Measurements from ENCODE around the gene ACIN1. TPM values are rescaled to one million over a fixed set of nuclear protein-coding genes. Genes with fewer than 3 reads are reported as not detected.
A peak's percentile ranks its signal among the peaks of the same experiment; 100 is the strongest.

The ACIN1 gene
- total and polyA plus RNA-seq, 2 donors (not counting 1 experiment from before 2014, with no cell fraction given): 75.1 to 94.0 TPM

DNA sequence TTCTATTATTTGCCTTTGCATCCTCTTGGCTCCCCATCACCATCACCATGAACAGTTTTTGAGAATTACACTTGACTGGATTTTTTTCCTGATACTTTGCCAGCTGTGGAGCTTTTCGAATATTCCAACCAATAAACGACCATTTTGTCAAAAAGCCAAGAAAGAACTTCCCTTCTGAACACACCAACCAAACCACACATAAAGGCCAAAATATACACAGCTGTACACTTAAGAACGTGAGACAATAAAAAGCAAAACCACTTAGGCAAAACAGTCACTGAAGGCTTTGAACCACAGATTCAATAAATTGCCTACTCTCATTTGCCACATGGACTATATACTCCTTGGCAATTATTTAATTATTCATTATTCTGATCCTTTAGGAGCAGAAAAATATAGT is 86.1 kb downstream of the ACIN1 start:
- H3K9me3 ChIP-seq (ENCODE audit: control insufficient read depth, insufficient read depth, low read depth, low read length): no peaks in the 10 kb centered on the region
- no peaks in the 10 kb centered on the region for H3K36me3 ChIP-seq (ENCODE audit: control insufficient read depth, insufficient read depth, low read length)
- H4K20me1 ChIP-seq (ENCODE audit: control insufficient read depth, extremely low read depth, insufficient read depth, low read length): no peaks in the 10 kb centered on the region
- peak overlapping the region in 1 of 4 experiments; percentile 73 for H3K4me3 ChIP-seq (replicated peaks in 1 of 4; ENCODE audit: control extremely low read depth in 1 of 4, insufficient read depth in 1 of 4, low read depth in 3 of 4, low read length in 4 of 4)
- H3K4me1 ChIP-seq (ENCODE audit: control insufficient read depth, extremely low read depth, insufficient read depth, low read length): peaks cover 6% of the 10 kb centered on the region
- no peaks in the 10 kb centered on the region for H3K79me2 ChIP-seq (ENCODE audit: control insufficient read depth, insufficient read depth, low read length)
- H3K27me3 ChIP-seq (ENCODE audit: control insufficient read depth, insufficient read depth, low read length): no peaks in the 10 kb centered on the region
- peak; percentile 29 to 31 for DNase-seq (ENCODE audit: low read depth in 2 of 2)
- no peak for TF ChIP-seq EZH2 (IDR thresholded peaks at IDR 0.05; ENCODE audit: low read length, missing control alignments)
- TF ChIP-seq, protein P1, sequence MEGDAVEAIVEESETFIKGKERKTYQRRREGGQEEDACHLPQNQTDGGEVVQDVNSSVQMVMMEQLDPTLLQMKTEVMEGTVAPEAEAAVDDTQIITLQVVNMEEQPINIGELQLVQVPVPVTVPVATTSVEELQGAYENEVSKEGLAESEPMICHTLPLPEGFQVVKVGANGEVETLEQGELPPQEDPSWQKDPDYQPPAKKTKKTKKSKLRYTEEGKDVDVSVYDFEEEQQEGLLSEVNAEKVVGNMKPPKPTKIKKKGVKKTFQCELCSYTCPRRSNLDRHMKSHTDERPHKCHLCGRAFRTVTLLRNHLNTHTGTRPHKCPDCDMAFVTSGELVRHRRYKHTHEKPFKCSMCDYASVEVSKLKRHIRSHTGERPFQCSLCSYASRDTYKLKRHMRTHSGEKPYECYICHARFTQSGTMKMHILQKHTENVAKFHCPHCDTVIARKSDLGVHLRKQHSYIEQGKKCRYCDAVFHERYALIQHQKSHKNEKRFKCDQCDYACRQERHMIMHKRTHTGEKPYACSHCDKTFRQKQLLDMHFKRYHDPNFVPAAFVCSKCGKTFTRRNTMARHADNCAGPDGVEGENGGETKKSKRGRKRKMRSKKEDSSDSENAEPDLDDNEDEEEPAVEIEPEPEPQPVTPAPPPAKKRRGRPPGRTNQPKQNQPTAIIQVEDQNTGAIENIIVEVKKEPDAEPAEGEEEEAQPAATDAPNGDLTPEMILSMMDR (conservative IDR thresholded peaks at IDR 0.05 in 1 of 2, IDR thresholded peaks at IDR 0.05 in 1 of 2; ENCODE audit: low read depth in 1 of 2, low read length in 2 of 2): no peak
- H2AFZ ChIP-seq (ENCODE audit: low read length): peak overlapping the region; percentile 4
- H3K9ac ChIP-seq (ENCODE audit: insufficient read depth, low read length): no peak overlapping the region
- peak overlapping the region; percentile 74 for H3K4me2 ChIP-seq (ENCODE audit: extremely low read depth, insufficient read depth, low read length)
- H3K27ac ChIP-seq (ENCODE audit: insufficient read depth, low read length): no peak overlapping the region

Other genes with a start within 250 kb of the ACIN1 start
- 71.9 and 95.5 TPM in 2 replicates for gene LRP10, start 223.4 kb downstream of the ACIN1 start, total RNA-seq
- 100 and 130 TPM in 2 replicates for gene LRP10, start 223.4 kb downstream of the ACIN1 start, polyA plus RNA-seq
- 0.17 and 0.26 TPM in 2 replicates for gene REM2, start 211.9 kb downstream of the ACIN1 start, total RNA-seq
- 0.02 and 0.06 TPM in 2 replicates for gene REM2, start 211.9 kb downstream of the ACIN1 start, polyA plus RNA-seq
- gene RBM23, start 176.0 kb downstream of the ACIN1 start, total RNA-seq: 44.9 and 51.0 TPM in 2 replicates
- 85.0 and 85.3 TPM in 2 replicates for gene RBM23, start 176.0 kb downstream of the ACIN1 start, polyA plus RNA-seq
- gene PRMT5, start 165.8 kb downstream of the ACIN1 start, total RNA-seq: 50.3 and 54.8 TPM in 2 replicates
- 91.7 and 136 TPM in 2 replicates for gene PRMT5, start 165.8 kb downstream of the ACIN1 start, polyA plus RNA-seq
- gene HAUS4, start 138.0 kb downstream of the ACIN1 start, total RNA-seq: 47.9 and 53.9 TPM in 2 replicates
- 21.9 and 25.8 TPM in 2 replicates for gene HAUS4, start 138.0 kb downstream of the ACIN1 start, polyA plus RNA-seq
- gene AJUBA, start 112.6 kb downstream of the ACIN1 start, total RNA-seq: 57.0 and 84.9 TPM in 2 replicates
- 26.1 and 41.3 TPM in 2 replicates for gene AJUBA, start 112.6 kb downstream of the ACIN1 start, polyA plus RNA-seq
- gene C14orf93, start 85.0 kb downstream of the ACIN1 start, total RNA-seq: 10.5 and 13.0 TPM in 2 replicates
- gene C14orf93, start 85.0 kb downstream of the ACIN1 start, polyA plus RNA-seq: 4.8 and 5.4 TPM in 2 replicates
- 166 and 204 TPM in 2 replicates for gene PSMB5, start 60.2 kb downstream of the ACIN1 start, total RNA-seq
- gene PSMB5, start 60.2 kb downstream of the ACIN1 start, polyA plus RNA-seq: 237 and 276 TPM in 2 replicates
- gene PSMB11, start 52.9 kb downstream of the ACIN1 start, total RNA-seq: under 0.01 TPM in 1 of 2 replicates, not detected in the other
- not detected in 2 replicates for gene PSMB11, start 52.9 kb downstream of the ACIN1 start, polyA plus RNA-seq
- gene CDH24, start 37.6 kb downstream of the ACIN1 start, total RNA-seq: 5.6 and 6.2 TPM in 2 replicates
- 5.0 and 6.5 TPM in 2 replicates for gene CDH24, start 37.6 kb downstream of the ACIN1 start, polyA plus RNA-seq
- gene C14orf119, start 369 bp upstream of the ACIN1 start, total RNA-seq: 55.0 and 60.4 TPM in 2 replicates
- gene C14orf119, start 369 bp upstream of the ACIN1 start, polyA plus RNA-seq: 96.5 and 115 TPM in 2 replicates
- 0.17 and 1.0 TPM in 2 replicates for gene CIROP, start 9.9 kb upstream of the ACIN1 start, total RNA-seq
- gene CIROP, start 9.9 kb upstream of the ACIN1 start, polyA plus RNA-seq: 0.09 and 0.61 TPM in 2 replicates
- gene CEBPE, start 24.1 kb upstream of the ACIN1 start, total RNA-seq: not detected in 2 replicates
- not detected in 2 replicates for gene CEBPE, start 24.1 kb upstream of the ACIN1 start, polyA plus RNA-seq
- 5.1 and 10.2 TPM in 2 replicates for gene SLC7A8, start 88.5 kb upstream of the ACIN1 start, total RNA-seq
- gene SLC7A8, start 88.5 kb upstream of the ACIN1 start, polyA plus RNA-seq: 1.4 and 12.6 TPM in 2 replicates
- gene RNF212B, start 142.8 kb upstream of the ACIN1 start, total RNA-seq: not detected in 2 replicates
- not detected in 2 replicates for gene RNF212B, start 142.8 kb upstream of the ACIN1 start, polyA plus RNA-seq
- 3.3 and 4.6 TPM in 2 replicates for gene HOMEZ, start 191.0 kb upstream of the ACIN1 start, total RNA-seq
- gene HOMEZ, start 191.0 kb upstream of the ACIN1 start, polyA plus RNA-seq: 7.9 and 9.1 TPM in 2 replicates
- gene PPP1R3E, start 207.7 kb upstream of the ACIN1 start, total RNA-seq: 2.6 TPM in 2 replicates
- 3.3 and 6.0 TPM in 2 replicates for gene PPP1R3E, start 207.7 kb upstream of the ACIN1 start, polyA plus RNA-seq
- gene BCL2L2, start 211.7 kb upstream of the ACIN1 start, total RNA-seq: 17.2 and 25.4 TPM in 2 replicates
- gene BCL2L2, start 211.7 kb upstream of the ACIN1 start, polyA plus RNA-seq: 18.0 and 24.7 TPM in 2 replicates
- gene PABPN1, start 226.3 kb upstream of the ACIN1 start, total RNA-seq: 59.1 and 73.2 TPM in 2 replicates
- gene PABPN1, start 226.3 kb upstream of the ACIN1 start, polyA plus RNA-seq: 152 and 158 TPM in 2 replicates

Data from fibroblast of lung (primary cell).